HepG2 (cell line): Measurements from ENCODE around the gene ZNF660. TPM values are rescaled to one million over a fixed set of nuclear protein-coding genes. Genes with fewer than 3 reads are reported as not detected.

Experiments used
- ATAC-seq: fragments of 200-7000 bp; cut with Tn5 transposase; 3 replicates; pipeline ENCODE4 v1.9.1; 2020; ENCODE audit warnings: mild to moderate bottlenecking, moderate library complexity
- Bru-seq: library from RNA; stranded (reverse); fragments of 400-500 nt; gene quantifications from one replicate; lab custom pipeline; 2021; lab: Mats Ljungman, UMichigan
- BruChase-seq, 2 experiments: library from RNA; stranded (reverse); fragments of 400-500 nt; gene quantifications; one replicate each; lab custom pipeline; 2021; lab: Mats Ljungman, UMichigan
- BruUV-seq: library from RNA; stranded (reverse); fragments of 400-500 nt; replicated peaks from 2 replicates; lab custom pipeline; 2021; lab: Mats Ljungman, UMichigan
- CTCF ChIA-PET: fragments of 300-600 bp; formaldehyde crosslinking; extraction: SDS; loops from one replicate; lab custom pipeline; 2021; ENCODE audit warnings: low total read pairs, inconsistent platforms, low intra/inter-chr PET ratio; lab: Yijun Ruan, JAX
- POLR2A ChIA-PET: fragments of 350-600 bp; sonication (Branson Sonifier 250); formaldehyde crosslinking; loops from one replicate; lab custom pipeline; 2020; ENCODE audit warnings: antibody characterized with exemption, inconsistent platforms; lab: Yijun Ruan, JAX
- DNase-seq: peaks from one replicate; pipeline ENCODE4 v3.0.0-alpha.2; 2015; ENCODE audit warnings: low spot score
- FAIRE-seq: peaks from 3 replicates; lab custom pipeline; 2011; peaks lifted over from hg19 to GRCh38; lab: Jason Lieb, UNC
- H2AFZ ChIP-seq: one replicate; pipeline ENCODE4 v1.6.1; 2011; ENCODE audit warnings: low read length, inconsistent platforms
- H3K27ac ChIP-seq: fragments of 300-600 bp; 3 replicates; pipeline ENCODE4 v1.8.0; 2011; ENCODE audit warnings: mixed run types, mild to moderate bottlenecking, mixed read lengths, low read length, inconsistent platforms; ENCODE audit not compliant: insufficient read depth; ENCODE audit errors: extremely low read length
- H3K27me3 ChIP-seq, 2 experiments: fragments of 200-600 bp in 1 of 2; 2 replicates in 1 of 2; 3 replicates in 1 of 2; pipeline versions ENCODE4 v1.6.0 to v1.8.0; 2011; ENCODE audit warnings: low read length in 2 of 2, mild to moderate bottlenecking in 2 of 2, moderate library complexity in 2 of 2, inconsistent platforms in 1 of 2; ENCODE audit not compliant: insufficient read depth in 2 of 2, control insufficient read depth in 1 of 2
- H3K36me3 ChIP-seq, 2 experiments: fragments of 200-600 bp in 1 of 2; replicated peaks in 1 of 2; 2 replicates in 1 of 2; 3 replicates in 1 of 2; pipeline versions ENCODE4 v1.5.1 to v1.8.0; 2011; ENCODE audit warnings: low read length in 2 of 2, inconsistent platforms in 1 of 2; ENCODE audit not compliant: insufficient read depth in 2 of 2, control insufficient read depth in 1 of 2
- H3K4me1 ChIP-seq: 2 replicates; pipeline ENCODE4 v1.5.1; 2012; ENCODE audit warnings: low read length, inconsistent platforms; ENCODE audit not compliant: insufficient read depth
- H3K4me2 ChIP-seq: 2 replicates; pipeline ENCODE4 v1.6.0; 2011; ENCODE audit warnings: low read depth, low read length, inconsistent platforms
- H3K4me3 ChIP-seq, 3 experiments: fragments of 200-600 bp in 1 of 3; sonication (generic), shearing (Covaris generic) in 1 of 3; replicated peaks in 1 of 3; 2 replicates each; pipeline ENCODE4 v1.5.1; 2011 to 2016; ENCODE audit warnings: low read length in 3 of 3, inconsistent platforms in 2 of 3, low read depth in 2 of 3, mild to moderate bottlenecking in 2 of 3, control low read depth in 1 of 3, mixed read lengths in 1 of 3; ENCODE audit not compliant: insufficient read depth in 1 of 3
- H3K79me2 ChIP-seq: one replicate; pipeline ENCODE4 v1.6.1; 2011; ENCODE audit warnings: low read length, inconsistent platforms; ENCODE audit not compliant: insufficient read depth
- H3K9ac ChIP-seq: 2 replicates; pipeline ENCODE4 v1.6.0; 2011; ENCODE audit warnings: mild to moderate bottlenecking, low read depth, low read length, inconsistent platforms; ENCODE audit not compliant: insufficient read depth
- H3K9me3 ChIP-seq: 2 replicates; pipeline ENCODE4 v1.5.1; 2012; ENCODE audit warnings: mild to moderate bottlenecking, low read length
- H4K20me1 ChIP-seq: 2 replicates; pipeline ENCODE4 v1.6.0; 2011; ENCODE audit warnings: inconsistent platforms, mild to moderate bottlenecking, low read length, moderate library complexity; ENCODE audit not compliant: insufficient read depth
- GFI1 ChIP-seq: sonication (generic); formaldehyde crosslinking; IDR thresholded peaks from 2 replicates; pipeline ENCODE4 v1.5.0; 2020; ENCODE audit warnings: missing genetic modification reagents, mild to moderate bottlenecking, borderline replicate concordance
- HDAC1 ChIP-seq: sonication (generic); formaldehyde crosslinking; IDR thresholded peaks from 2 replicates; pipeline ENCODE4 v1.5.1; 2020; ENCODE audit warnings: mild to moderate bottlenecking, missing genetic modification reagents
- ISX ChIP-seq: sonication (generic); formaldehyde crosslinking; conservative IDR thresholded peaks from 2 replicates; pipeline ENCODE4 v1.5.0; 2020; ENCODE audit warnings: missing genetic modification reagents
- KLF12 ChIP-seq: sonication (generic); formaldehyde crosslinking; IDR thresholded peaks from 2 replicates; pipeline ENCODE4 v1.4.0; 2020; ENCODE audit warnings: missing genetic modification reagents, borderline replicate concordance
- RFXAP ChIP-seq: sonication (generic); formaldehyde crosslinking; IDR thresholded peaks from 2 replicates; pipeline ENCODE4 v1.4.0; 2020; ENCODE audit warnings: missing genetic modification reagents, borderline replicate concordance
- TBX2 ChIP-seq: sonication (generic); formaldehyde crosslinking; IDR thresholded peaks from 2 replicates; pipeline ENCODE4 v1.5.0; 2020; ENCODE audit warnings: missing genetic modification reagents, mild to moderate bottlenecking, borderline replicate concordance
- ZBTB37 ChIP-seq: sonication (generic); formaldehyde crosslinking; IDR thresholded peaks from 2 replicates; pipeline ENCODE4 v1.4.0; 2020; ENCODE audit warnings: mild to moderate bottlenecking, missing genetic modification reagents
- ZNF317 ChIP-seq: sonication (generic); formaldehyde crosslinking; IDR thresholded peaks from 2 replicates; pipeline ENCODE4 v1.5.0; 2020; ENCODE audit warnings: mild to moderate bottlenecking, missing genetic modification reagents
- ZNF567 ChIP-seq: sonication (generic); formaldehyde crosslinking; IDR thresholded peaks from 2 replicates; pipeline ENCODE4 v1.8.1; 2023; ENCODE audit warnings: mild to moderate bottlenecking, missing genetic modification reagents, borderline replicate concordance
- ZNF598 ChIP-seq: sonication (generic); formaldehyde crosslinking; IDR thresholded peaks from 2 replicates; pipeline ENCODE4 v1.5.1; 2020; ENCODE audit warnings: mild to moderate bottlenecking, missing genetic modification reagents, borderline replicate concordance
- WGBS: methylation state at CpG from one replicate; pipeline ENCODE4 v1.1.6; 2017; ENCODE audit warnings: low lambda C conversion rate; 5-methylcytosine and 5-hydroxymethylcytosine counted together
- in situ Hi-C: cut with HindIII; loops from 2 replicates; pipeline ENCODE4 v1.10.0; 2017; ENCODE audit warnings: low pct_unique_long_range_greater_than_20kb; ENCODE audit not compliant: extremely low pct_ligation_motif_present
- intact Hi-C: fragments of 100-400 bp; cut with micrococcal nuclease; formaldehyde crosslinking; loops from one replicate; pipeline ENCODE4 v1.10.0; 2022; ENCODE audit not compliant: unreplicated experiment
- long read RNA-seq, 2 experiments: library from RNA in 1 of 2; library from polyadenylated mRNA in 1 of 2; stranded (forward) in 1 of 2; unstranded in 1 of 2; transcript quantifications; one replicate each; pipeline ENCODE4 v2.0.0, GENCODE V29; 2019 to 2022
- polyA minus RNA-seq, 3 experiments: library from RNA; depleted of rRNA, polyadenylated mRNA; stranded (reverse); fragments of >200 nt; gene quantifications; 2 replicates each; pipeline ENCODE4 v1.2.3, GENCODE V29; 2011; ENCODE audit warnings: low replicate concordance in 1 of 3
- polyA plus RNA-seq, 8 experiments: library from polyadenylated mRNA; depleted of rRNA in 3 of 8; stranded (reverse) in 7 of 8; unstranded in 1 of 8; fragments of >200 nt; fragmentation: Illumina TruSeq in 4 of 8; extraction: Trizol in 4 of 8; gene quantifications; 2 replicates each; pipeline versions ENCODE4 v1.2.1 to v1.2.3, GENCODE V29; 2011 to 2016; ENCODE audit warnings: low read depth in 4 of 8, missing spikeins in 1 of 8, mixed read lengths in 1 of 8; ENCODE audit not compliant: insufficient read depth in 1 of 8
- total RNA-seq, 5 experiments: library from RNA; depleted of rRNA; stranded (reverse); fragments of >200 nt; fragmentation: Illumina TruSeq; extraction: Trizol; gene quantifications; 2 replicates each; pipeline ENCODE4 v1.2.3, GENCODE V29; 2016; ENCODE audit warnings: low read depth in 1 of 5

ZNF660 gene
- total RNA-seq (2016; rRNA removed; fragmentation: Illumina TruSeq; extraction: Trizol) (3.3 and 6.1 TPM in 2 replicates), polyA plus RNA-seq (2011; rRNA removed) (0.91 and 1.1 TPM in 2 replicates), polyA minus RNA-seq (2011; rRNA and poly(A)+ RNA removed; ENCODE audit: low replicate concordance) (2.8 TPM in 1 of 2 replicates, not detected in the other), Bru-seq, nascent RNA (percentile 61 among the genes with signal in this experiment), BruChase-seq, experiment 1, labeled RNA remaining after a 6-hour chase (percentile 57 among the genes with signal in this experiment), BruChase-seq, experiment 2, labeled RNA remaining after a 2-hour chase (percentile 63 among the genes with signal in this experiment)
- total RNA-seq (2016; cell fraction: cytosol; rRNA removed; fragmentation: Illumina TruSeq; extraction: Trizol; ENCODE audit: low read depth), result 0.71 and 0.79 TPM in 2 replicates
- 3.7 and 5.4 TPM in 2 replicates for total RNA-seq (2016; cell fraction: insoluble cytoplasmic fraction; rRNA removed; fragmentation: Illumina TruSeq; extraction: Trizol)
- total RNA-seq (2016; cell fraction: membrane; rRNA removed; fragmentation: Illumina TruSeq; extraction: Trizol), result 1.3 and 1.5 TPM in 2 replicates
- total RNA-seq (2016; cell fraction: nucleus; rRNA removed; fragmentation: Illumina TruSeq; extraction: Trizol), result 6.2 and 6.7 TPM in 2 replicates
- 0.30 and 0.54 TPM in 2 replicates for polyA plus RNA-seq (2011; cell fraction: cytosol; rRNA removed)
- polyA plus RNA-seq (2011; cell fraction: nucleus; rRNA removed), result 0.95 and 1.1 TPM in 2 replicates
- 0.59 and 1.0 TPM in 2 replicates for polyA plus RNA-seq (2012)
- polyA plus RNA-seq (2016; cell fraction: cytosol; fragmentation: Illumina TruSeq; extraction: Trizol; ENCODE audit: low read depth), result 0.09 and 0.16 TPM in 2 replicates
- 2.3 and 2.7 TPM in 2 replicates for polyA plus RNA-seq (2016; cell fraction: insoluble cytoplasmic fraction; fragmentation: Illumina TruSeq; extraction: Trizol; ENCODE audit: low read depth)
- 0.27 and 0.35 TPM in 2 replicates for polyA plus RNA-seq (2016; cell fraction: membrane; fragmentation: Illumina TruSeq; extraction: Trizol; ENCODE audit: low read depth)
- 3.5 and 4.2 TPM in 2 replicates for polyA plus RNA-seq (2016; cell fraction: nucleus; fragmentation: Illumina TruSeq; extraction: Trizol; ENCODE audit: insufficient read depth, low read depth)
- polyA minus RNA-seq (2011; cell fraction: cytosol; rRNA and poly(A)+ RNA removed), result 0.79 and 1.1 TPM in 2 replicates
- 7.6 and 9.9 TPM in 2 replicates for polyA minus RNA-seq (2011; cell fraction: nucleus; rRNA and poly(A)+ RNA removed)
- long read RNA-seq, experiment 1, result 0 reads
- long read RNA-seq, experiment 2, result 0 reads

- H3K36me3 ChIP-seq, result peaks cover 0 to 3% of the 10 kb centered on the region in 2 experiments; a peak in 3 of 5 replicates
- 29% methylated on average over 31 of the region's 41 CpGs for WGBS
- ATAC-seq, result peak; percentile 96
- no peaks in the 10 kb centered on the region for H3K9me3 ChIP-seq
- H3K4me2 ChIP-seq, result peak within 1 kb of the TSS; percentile 89
- no peak for FAIRE-seq
- TSS peak; percentile 76 for BruUV-seq
- peak within 1 kb of the TSS; percentile 81 for H3K9ac ChIP-seq
- intact Hi-C loops, result no loop called here
- ChIA-PET CTCF (no interaction called here), POLR2A (interaction anchor here (0.8 to 2.2 kb wide), 7 partner anchors 11 to 318 kb away, joined by 3 to 12 read pairs (median 3); partner anchors contain the start of genes ZKSCAN7 and ZNF501)
- H4K20me1 ChIP-seq, result no peaks in the 10 kb centered on the region
- in situ Hi-C loops, result no loop called here
- H3K27me3 ChIP-seq, result no peaks in the 10 kb centered on the region
- peak; percentile 57 for DNase-seq
- H3K4me3 ChIP-seq, result peak within 1 kb of the TSS; percentile 51 to 80 (median 77); a peak in 5 of 6 replicates
- peaks cover 14% of the 10 kb centered on the region for H3K4me1 ChIP-seq
- H2AFZ ChIP-seq, result peak within 1 kb of the TSS; percentile 74
- peak within 1 kb of the TSS; percentile 65 for H3K27ac ChIP-seq
- H3K79me2 ChIP-seq, result no peaks in the 10 kb centered on the region
- TF ChIP-seq ISX (no peak), KLF12 (CRISPR knock-in tag) (peak; percentile 46; the same call in 1 of the 2 replicates), ZNF317 (CRISPR knock-in tag) (0 out of 2 replicates have a peak, but pooled peaks have one; percentile 53), RFXAP (no peak), TBX2 (CRISPR knock-in tag) (0 out of 2 replicates have a peak, but pooled peaks have one; percentile 43), GFI1 (CRISPR knock-in tag) (0 out of 2 replicates have a peak, but pooled peaks have one; percentile 29), ZNF598 (CRISPR knock-in tag) (peak; percentile 64; the same call in 1 of the 2 replicates), HDAC1 (CRISPR knock-in tag) (peak; percentile 62), ZNF567 (CRISPR knock-in tag) (no peak), ZBTB37 (CRISPR knock-in tag) (no peak)
Measured at GRCh38 chr3:44584646-44585501, at the start of gene ZNF660. Gene ZNF660 (plus strand): TSS chr3:44584964. CDS start chr3:44594194, 9,230 bp downstream.
